Dedifferentiated amniotic fluid mesenchymal stem cell (primary cell): ENCODE measurements around the gene TGOLN2.
"Not testable (repeated sequence)": the region's sequence is repeated elsewhere in the genome, so short reads cannot be mapped to it uniquely, and the experiment has no call there.

Source experiments
- DNase-seq: peaks from one replicate; pipeline ENCODE4 v3.0.0-alpha.2; 2016; ENCODE audit errors: extremely low spot score

The TGOLN2 gene

GRCh38 chr2:85327822-85328617, at the start of gene TGOLN2:
TGOLN2 (minus strand) TSS chr2:85327989; CDS start chr2:85327962, 27 bp downstream.
- peak; percentile 88 for DNase-seq

- no peak for DNase-seq
These were observed 49.3 kb upstream of the TGOLN2 start for GRCh38 chr2:85377083-85377482.

DNA sequence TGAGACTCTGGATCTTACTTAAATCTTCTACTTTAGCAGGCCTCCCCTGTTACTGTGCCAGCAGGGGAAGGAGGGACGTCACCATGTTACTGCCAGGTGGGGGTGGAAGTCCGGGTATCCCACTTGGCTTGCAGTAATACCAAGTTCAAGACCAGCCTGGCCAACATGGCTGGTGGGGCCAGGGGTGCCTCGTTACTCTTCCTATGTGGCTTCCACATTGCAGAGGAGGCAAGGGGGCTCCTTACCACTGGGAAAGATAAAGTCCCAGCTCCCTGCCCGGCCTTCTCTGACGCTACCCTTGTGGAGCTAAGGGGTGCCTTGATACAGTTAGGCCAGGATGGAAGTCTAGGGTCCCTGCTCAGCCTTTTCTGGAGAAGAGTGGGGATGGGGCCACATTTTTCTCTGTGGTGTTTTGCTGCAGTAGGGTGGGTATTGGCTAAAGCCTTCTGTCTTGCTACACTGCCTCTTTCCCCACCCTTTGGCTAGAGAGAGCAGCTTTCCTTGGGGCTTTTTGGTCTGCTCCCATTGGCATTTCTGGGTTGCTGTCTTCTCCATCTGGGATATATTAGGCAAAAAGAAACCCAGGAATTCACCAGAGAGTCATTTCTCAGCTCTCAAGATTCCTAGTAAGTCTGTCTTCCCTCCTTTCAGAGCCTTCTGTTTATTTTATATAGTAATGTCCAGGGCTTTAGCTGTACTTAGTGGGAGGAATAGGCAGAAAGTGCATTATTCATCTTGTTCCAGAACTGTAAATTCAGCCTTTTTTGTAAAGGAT, 48.7 kb upstream of the TGOLN2 start:
- peak; percentile 87 for DNase-seq

DNA sequence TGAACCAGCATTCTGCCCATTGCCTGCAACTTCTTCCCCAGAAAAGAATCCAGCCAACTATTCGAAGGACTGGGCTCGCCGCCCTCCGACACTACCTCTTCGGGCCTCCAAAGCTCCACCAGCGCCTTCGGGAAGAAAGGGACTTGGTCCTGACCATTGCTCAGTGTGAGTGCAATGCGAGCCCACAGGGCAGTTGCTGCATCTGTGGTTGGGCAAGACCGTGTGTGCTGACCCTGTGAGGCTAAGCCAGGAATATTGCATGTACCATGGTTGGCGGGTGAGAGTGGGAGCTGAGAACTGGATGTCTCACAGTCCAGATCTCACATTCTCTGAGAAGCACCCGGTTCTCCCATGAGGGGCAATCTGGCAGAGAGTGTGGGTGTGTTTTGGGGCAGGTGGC, 43.3 kb upstream of the TGOLN2 start:
- no peak for DNase-seq

- no peak for DNase-seq
These were observed 41.7 kb upstream of the TGOLN2 start for GRCh38 chr2:85369500-85369899.

- no peak for DNase-seq
These were observed 41.1 kb upstream of the TGOLN2 start for GRCh38 chr2:85368921-85369320.

DNA sequence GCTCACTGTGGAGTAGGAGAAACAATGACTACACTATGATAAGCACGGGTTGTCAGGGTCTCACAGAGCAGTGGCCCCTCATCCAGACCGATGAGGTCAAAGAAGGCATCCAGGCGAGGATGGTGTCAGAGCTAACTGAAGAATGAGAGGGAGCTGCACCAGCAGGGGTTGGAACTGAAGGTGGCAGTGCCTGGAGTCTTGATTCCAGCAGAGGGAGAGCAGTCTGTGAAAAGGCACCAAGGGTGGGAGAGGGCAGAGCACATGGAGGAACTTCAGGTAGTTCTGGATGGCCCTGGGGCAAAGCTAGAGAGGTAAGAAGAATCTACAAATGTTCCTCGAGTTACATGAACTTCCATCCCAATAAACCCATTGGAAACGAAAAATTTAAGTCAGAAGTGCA, 39.4 kb upstream of the TGOLN2 start:
- DNase-seq, result no peak

GRCh38 chr2:85362653-85363387, 35.0 kb upstream of the TGOLN2 start:
- DNase-seq, result not testable (repeated sequence)

GRCh38 chr2:85357736-85358135, 29.9 kb upstream of the TGOLN2 start:
- no peak for DNase-seq

DNA sequence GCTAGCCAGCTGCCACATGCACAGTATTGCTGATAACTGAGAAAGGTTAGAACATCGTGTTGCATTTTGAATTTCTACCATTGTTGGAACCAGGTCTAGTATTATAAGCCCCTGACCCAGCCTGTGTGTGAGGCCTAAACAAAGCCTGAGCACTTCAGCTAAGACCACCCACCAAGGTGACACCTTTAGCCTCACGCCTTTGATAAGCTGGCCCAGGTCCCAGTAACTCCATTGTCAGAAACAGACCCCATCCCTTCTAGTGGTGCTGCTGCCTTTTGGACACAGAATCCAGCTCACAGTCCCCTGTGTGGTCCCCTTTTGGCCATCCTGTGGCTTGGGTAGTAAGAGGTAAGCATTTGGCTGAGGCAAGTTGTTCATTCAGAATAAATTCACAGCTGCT, 28.4 kb upstream of the TGOLN2 start:
- DNase-seq, result no peak

DNA sequence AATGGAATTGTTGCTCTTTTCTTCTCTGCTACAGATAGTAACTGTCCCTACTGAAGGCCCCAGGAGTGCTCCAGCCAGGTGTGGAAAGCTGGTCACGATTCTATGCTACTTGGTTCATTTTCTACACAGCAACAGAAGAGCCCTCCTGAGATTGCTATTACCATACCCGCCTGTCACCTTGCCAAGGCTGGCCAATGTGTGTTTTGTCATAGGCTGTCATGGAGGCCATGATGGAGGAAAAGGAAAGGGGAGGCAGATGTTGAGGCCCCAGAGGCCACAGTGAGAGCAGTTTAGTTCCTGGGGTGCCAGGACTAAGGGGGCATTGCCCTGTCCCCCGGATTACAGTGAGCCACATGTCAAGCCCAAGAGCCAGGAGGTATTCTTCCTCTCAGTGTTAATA, 27.7 kb upstream of the TGOLN2 start:
- no peak for DNase-seq

GRCh38 chr2:85355073-85355410, 27.3 kb upstream of the TGOLN2 start:
- no peak for DNase-seq

GRCh38 chr2:85354286-85355072, 26.7 kb upstream of the TGOLN2 start, which contains the start of the genes ELMOD3 and RETSAT:
ELMOD3 (plus strand) TSS chr2:85354769; CDS start chr2:85357199, 2,430 bp downstream.
RETSAT (minus strand) TSS chr2:85354528; CDS start chr2:85354507, 21 bp downstream.
- peak; percentile 99 for DNase-seq

DNA sequence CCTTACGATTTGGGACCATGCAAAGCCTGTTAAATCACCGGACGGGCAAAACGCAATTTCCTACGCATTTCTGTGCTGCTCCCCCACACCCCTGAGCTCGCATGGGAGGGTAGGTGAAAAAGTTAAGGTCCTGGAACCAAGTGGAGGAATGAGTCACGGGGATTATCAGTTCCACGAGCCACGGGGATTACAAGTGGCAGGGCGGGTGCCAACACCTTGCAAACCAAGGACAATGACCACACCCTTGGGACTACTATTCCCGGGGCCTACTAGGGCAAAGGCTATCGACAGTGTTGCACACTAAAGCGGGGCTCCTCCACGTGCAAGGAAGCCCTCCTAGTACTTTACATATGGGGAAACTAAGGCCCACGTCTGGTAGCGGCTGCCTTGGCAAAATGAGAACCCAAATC, 26.1 kb upstream of the TGOLN2 start:
- no peak for DNase-seq

DNA sequence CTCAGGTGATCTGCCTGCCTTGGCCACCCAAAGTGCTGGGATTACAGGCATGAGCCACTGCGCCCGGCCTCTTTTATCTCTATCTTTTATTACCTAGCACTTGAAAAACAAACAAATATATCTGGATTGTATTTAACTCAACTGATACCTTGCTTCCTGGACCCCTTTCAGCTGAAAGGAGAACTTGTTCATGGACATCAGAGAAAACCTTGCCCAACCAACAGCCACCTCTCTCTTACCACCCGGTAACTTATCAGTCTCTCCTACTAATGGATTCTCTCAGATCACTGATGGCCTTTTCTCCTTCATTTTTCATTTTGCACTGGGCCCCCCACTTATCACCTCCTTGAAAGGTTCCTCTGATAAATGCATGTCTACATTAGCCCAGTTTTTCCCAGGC, 19.8 kb upstream of the TGOLN2 start:
- DNase-seq, result no peak

GRCh38 chr2:85344356-85344954, 16.7 kb upstream of the TGOLN2 start:
- no peak for DNase-seq

DNA sequence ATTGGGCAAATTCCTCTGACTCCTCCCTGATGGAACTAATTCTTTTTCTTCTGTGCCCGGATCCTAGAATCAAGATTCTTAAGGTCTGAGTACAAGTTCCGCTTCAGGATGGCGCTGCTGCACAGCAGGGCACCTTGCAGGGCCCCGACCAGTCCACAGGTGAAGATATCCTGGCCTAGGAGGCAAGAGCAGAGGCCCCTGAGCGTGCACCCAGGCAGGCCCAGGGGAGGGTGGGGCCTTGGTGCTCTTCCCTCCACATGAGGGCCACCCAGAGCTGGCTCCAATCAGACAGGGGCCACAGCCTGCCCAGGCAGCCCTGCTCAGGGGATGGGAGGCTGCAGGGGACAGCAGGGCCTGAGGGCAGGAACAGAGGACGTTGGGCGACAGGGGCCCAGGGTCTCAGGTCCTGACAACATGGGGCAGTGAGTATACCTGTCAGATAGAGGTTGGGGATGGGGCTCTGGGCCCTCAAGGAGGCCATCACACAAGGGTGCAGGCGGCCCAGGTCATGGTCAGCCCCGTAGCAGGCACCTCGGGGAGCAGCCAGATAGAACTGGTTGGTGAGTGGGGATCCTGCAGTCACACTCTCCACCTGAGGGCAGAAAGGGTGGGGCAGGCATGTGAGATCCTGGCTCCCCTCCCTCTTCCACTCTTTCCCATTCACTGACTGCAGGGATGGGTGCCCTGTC, 15.6 kb upstream of the TGOLN2 start:
- not testable (repeated sequence) for DNase-seq

DNA sequence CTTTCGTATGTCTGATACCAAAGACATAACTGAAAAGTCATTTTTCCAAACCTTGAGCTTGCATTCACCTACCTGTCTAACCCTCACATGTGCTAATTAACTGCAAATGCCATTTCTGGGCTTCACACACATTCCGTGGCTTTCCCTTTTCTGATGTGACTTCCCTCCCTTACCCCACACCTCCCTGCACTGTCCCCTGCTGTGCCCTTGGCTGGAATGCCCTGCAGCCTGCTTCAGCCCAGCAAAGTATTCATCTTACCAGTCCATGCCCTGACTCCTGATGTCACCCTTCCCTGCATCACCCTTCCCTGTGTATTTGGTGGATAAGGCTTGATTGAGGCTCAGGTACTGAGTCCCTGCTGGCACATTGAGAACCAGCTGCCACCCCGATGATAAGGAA, 14.4 kb upstream of the TGOLN2 start:
- no peak for DNase-seq

- no peak for DNase-seq
These were observed 13.7 kb upstream of the TGOLN2 start for GRCh38 chr2:85341269-85342029.
